Measurements from ENCODE around the gene KCNQ1. TPM values are rescaled to one million over a fixed set of nuclear protein-coding genes. Genes with fewer than 3 reads are reported as not detected.
A peak's percentile ranks its signal among the peaks of the same experiment; 100 is the strongest.

The KCNQ1 gene
- total RNA-seq, 1 donor from 2014 or later = 43.0 TPM

DNA sequence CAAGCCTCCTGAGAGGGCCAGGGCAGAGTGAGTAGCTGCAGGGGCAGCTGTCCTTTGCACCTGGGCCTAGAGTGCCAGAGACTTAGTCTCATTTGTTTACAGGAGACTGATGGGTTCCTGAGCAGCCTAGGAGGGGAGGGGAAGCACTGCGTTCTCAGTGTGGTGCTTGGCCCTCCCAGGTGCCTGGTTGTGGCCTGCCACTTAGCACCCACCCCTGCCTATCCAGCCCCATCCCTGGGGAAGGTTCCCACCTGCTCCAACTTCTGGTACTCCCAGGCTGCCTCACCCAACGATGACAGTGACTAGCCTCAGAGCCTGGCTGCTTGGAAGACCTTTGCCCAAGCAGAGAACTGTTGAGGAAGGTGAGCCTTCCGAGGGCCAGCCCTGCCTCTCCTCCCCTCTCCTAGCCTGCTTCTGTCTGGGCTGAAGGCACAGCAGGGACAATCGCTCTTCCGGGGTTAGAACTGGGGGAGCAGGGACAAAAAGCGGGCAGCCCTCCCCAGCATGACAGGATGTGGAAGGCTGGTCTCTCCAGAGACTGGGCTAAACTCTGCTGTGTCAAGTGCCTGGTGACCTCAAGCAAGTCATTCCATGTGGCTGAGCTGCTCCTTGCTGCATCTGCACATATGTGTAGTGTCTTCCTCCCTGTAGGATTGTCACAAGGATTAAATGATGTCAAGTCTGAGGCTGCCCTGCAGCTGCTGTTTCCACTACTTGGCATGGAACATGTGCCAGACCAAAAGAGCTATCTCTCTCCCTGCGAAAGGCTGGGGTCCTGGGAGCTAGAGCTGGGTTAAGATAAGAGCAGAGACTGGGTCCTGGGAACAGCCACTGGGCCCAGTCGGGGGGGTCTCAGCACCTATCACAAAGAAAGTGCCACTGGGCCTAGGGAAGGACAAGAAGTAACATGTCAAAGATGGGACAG lies 245.1 kb downstream of the KCNQ1 start:
- intact Hi-C loops (cut with DNase I) = loop anchor here (10.0 kb wide), 1 partner anchor 195 kb away; the partner anchor contains the start of gene CDKN1C
- DNase-seq (ENCODE audit: low spot score) = peak; percentile 60

GRCh38 chr11:2690596-2691354 lies 246.0 kb downstream of the KCNQ1 start:
- peak; percentile 50 for DNase-seq (ENCODE audit: low spot score)
- intact Hi-C loops (cut with DNase I) = loop anchor here (10.0 kb wide), 1 partner anchor 194 kb away; the partner anchor contains the start of gene CDKN1C

- intact Hi-C loops (cut with DNase I) = loop anchor here (10.0 kb wide), 1 partner anchor 193 kb away; the partner anchor contains the start of gene CDKN1C
- peak; percentile 44 for DNase-seq (ENCODE audit: low spot score)
Measured at GRCh38 chr11:2691355-2691761, 246.6 kb downstream of the KCNQ1 start.

GRCh38 chr11:2691991-2692875 lies 247.4 kb downstream of the KCNQ1 start:
- peak; percentile 55 for DNase-seq (ENCODE audit: low spot score)
- intact Hi-C loops (cut with DNase I) = loop anchor here (10.0 kb wide), 1 partner anchor 193 kb away; the partner anchor contains the start of gene CDKN1C

DNA sequence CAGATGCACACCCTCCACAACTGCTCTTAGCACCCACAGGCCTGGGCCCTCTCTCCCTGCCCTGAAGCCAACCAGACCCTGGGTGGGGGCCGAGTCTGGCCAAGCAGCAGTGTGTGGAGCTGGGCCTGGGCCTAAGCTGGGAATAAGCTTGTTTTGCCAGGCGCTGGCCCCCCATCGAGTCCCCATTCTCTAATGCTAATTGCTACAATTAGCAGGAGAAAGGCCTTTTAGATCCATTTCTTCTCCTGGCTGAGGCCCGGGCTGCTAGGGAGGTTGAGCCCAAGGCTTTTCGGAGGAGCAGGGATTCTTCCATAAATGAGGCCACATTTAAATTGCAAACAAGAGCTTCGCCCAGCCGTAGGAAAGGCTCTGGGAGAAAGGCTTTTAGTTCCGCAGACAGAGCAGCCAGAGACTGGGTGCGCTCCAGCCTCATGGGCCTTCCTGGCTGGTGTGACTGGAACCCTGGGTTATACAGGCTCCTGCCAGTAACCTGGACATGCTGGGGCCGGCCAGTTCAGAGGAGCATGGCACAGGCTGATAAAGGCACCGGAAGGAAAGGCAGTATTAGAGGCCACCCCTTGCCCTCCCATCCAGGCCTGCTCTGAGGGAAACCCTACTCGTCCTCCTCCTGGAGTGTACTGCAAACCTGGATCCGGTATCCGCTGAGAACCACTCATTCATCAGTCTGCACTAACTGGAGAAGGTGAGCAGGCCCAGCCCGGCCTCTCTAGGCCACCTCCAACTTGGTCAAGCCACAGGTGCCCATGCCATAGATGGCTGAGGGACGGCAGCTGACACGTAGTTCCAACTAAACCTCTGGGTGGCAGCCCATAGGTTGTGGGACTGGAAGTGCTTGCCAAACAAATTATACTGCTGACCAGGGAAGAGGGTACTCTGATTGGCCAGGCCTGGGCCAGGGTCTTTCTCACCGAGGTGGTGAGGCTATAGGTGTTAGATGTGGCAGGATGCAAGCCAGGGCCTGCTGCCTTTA lies 248.8 kb downstream of the KCNQ1 start:
- intact Hi-C loops (cut with DNase I) = loop anchor here (10.0 kb wide), 1 partner anchor 191 kb away; the partner anchor contains the start of gene CDKN1C
- DNase-seq (ENCODE audit: low spot score) = peak; percentile 72

DNA sequence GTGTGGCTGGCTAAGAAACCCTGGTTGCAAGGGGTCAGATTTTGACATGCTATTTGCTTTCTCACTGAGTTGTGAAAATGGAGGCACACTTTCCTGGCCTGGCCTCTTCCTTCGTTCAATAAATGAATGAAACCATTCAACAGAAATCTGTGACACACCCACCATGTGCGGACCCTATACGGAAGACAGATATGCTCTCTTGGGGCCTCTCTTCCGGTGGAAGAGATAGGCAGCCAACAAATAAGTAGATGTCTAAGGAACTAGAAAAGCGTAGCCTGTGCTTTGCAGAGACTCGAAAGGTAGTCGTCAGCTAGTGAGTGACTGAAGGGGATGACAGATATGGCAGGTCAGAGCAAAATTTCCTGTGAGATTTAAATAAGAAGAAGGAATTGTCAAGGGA lies 249.7 kb downstream of the KCNQ1 start:
- intact Hi-C loops (cut with DNase I) = loop anchor here (10.0 kb wide), 1 partner anchor 190 kb away; the partner anchor contains the start of gene CDKN1C
- DNase-seq (ENCODE audit: low spot score) = no peak

DNA sequence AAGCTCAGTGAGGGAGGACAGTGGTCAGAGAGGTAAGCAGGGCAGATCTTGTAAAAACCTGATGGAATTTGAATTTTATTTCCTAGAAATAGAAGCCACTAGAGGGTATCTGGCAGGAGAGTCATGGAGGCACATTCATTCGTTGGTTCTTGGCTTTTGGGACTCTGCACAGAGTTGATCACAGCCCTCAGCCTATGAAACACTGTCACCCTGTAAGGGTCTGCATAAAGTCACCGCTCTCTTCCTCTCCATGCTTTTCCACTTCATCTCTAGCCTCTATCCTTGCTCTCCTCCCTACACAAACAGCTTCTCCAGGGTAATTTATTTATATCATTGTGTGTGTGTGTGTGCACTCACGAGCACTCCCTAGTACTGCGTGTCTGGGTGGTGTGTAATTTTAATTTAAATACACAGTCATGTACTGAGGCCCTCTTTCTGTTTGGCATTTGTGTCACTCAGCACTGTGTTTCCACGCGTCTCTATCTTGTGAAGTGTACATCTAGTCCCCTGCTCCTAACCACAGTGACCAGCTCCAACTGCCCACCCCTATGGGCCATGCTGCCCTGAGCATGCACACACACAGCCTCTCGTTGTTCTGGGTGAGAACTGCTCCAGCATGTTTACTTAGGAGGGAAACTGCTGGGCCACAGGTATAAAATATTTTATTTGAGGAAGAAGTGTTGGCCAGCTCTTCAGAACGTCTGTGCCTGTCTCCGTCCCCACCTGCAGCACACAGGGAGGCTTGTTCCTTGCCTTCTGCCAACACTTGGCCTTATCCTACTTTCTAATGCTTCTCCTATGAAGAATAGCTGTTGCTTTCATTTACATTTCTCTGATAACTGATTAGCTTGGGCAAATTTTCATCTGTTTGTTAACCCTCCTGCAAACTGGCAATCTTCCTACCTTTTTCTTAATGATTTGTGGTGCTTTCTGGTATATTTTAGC lies 250.5 kb downstream of the KCNQ1 start:
- intact Hi-C loops (cut with DNase I) = loop anchor here (10.0 kb wide), 1 partner anchor 190 kb away; the partner anchor contains the start of gene CDKN1C
- peak; percentile 50 for DNase-seq (ENCODE audit: low spot score)

DNA sequence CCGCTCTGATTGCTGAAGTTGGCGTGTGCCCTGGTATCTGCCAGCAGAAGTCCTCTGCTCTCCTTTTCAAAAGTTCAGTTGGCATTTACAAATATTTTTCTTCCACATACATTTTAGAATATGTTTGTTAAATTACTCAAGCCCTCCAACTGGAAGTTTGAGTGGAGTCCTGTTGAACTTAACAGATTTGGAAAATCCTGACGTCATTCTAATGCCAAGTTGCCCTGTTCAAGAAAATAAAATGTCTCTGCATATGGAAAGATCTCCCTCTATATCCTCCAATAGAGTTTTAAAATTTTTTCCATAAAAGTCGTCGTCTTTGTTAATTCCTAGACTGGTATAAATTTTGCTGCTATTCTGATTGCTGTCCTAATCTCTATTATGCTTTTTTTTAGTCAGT lies 251.6 kb downstream of the KCNQ1 start:
- no peak for DNase-seq (ENCODE audit: low spot score)
- intact Hi-C loops (cut with DNase I) = loop anchor here (10.0 kb wide), 1 partner anchor 188 kb away; the partner anchor contains the start of gene CDKN1C

DNA sequence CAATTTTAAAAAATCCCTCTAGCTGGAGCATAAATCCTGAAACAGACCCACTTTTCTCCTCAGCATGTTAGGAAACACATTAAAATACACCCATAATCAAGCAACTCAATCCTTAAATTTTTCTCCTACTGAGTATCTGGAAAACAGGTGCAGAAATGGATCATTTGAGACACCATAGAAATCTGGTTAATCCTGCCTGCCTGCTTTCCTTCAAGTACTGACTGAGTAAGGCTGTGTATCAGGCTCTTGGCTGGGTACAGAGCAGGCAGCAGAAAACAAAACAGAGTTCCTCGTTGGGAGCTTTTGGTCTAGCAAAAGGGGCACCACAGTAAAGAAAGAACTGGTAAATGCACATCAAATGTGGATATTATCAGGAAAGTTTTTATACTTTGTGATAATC lies 253.1 kb downstream of the KCNQ1 start:
- intact Hi-C loops (cut with DNase I) = loop anchor here (10.0 kb wide), 1 partner anchor 187 kb away; the partner anchor contains the start of gene CDKN1C
- DNase-seq (ENCODE audit: low spot score) = no peak

DNA sequence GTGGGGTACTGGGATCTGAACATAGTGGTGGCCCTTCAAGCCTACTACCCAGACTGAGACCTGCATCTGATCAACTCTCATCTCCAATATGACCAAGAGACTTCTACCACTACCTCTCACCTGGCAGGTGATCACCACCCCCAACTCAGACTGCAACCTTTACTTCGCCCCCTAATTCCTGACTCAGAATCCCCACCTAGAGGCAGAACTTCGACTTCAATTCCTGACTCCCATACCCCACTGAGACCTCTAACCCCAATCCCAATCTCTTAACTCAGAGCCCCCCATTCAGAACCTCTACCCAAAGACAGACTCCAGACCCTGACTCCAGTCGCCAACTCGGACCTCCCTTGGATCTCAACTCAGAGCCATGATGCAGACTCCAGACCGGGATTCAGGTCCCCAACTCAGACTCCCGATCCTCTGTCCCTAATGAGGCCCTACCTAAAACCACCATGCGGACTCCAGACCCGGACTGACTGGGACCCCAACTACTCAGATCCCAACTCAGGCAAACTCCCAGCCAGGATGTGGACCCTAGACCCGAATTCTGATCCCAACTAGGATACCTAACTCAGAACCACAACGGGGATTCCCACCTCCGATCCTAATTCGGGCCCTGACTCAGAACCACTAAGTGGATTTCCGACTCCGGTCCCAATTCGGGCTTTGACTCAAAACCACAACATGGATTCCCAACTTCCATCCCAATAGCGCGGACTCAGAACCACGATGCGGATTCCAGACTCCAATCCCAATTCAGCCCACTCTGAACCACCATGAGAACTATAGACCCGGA lies 253.8 kb downstream of the KCNQ1 start:
- intact Hi-C loops (cut with DNase I) = loop anchor here (10.0 kb wide), 1 partner anchor 186 kb away; the partner anchor contains the start of gene CDKN1C
- peak; percentile 72 for DNase-seq (ENCODE audit: low spot score)

DNA sequence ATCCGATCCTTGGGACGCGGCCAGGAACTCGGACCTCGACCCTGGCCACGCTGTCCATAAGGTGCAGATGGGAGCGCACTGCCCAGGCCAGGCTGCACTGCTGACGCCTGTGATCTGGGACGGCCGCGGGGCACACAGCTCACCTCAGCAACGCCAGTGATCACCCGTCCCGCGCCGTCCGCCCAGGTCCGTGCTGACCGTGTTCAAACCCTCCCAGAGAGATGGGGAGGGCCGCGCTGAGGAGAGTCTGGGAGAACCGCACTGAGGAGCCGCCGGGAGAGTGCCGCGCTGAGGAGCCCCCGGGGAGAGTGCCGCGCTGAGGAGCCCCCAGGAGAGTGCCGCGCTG lies 254.3 kb downstream of the KCNQ1 start:
- intact Hi-C loops (cut with DNase I) = loop anchor here (10.0 kb wide), 1 partner anchor 186 kb away; the partner anchor contains the start of gene CDKN1C
- DNase-seq (ENCODE audit: low spot score) = no peak

DNA sequence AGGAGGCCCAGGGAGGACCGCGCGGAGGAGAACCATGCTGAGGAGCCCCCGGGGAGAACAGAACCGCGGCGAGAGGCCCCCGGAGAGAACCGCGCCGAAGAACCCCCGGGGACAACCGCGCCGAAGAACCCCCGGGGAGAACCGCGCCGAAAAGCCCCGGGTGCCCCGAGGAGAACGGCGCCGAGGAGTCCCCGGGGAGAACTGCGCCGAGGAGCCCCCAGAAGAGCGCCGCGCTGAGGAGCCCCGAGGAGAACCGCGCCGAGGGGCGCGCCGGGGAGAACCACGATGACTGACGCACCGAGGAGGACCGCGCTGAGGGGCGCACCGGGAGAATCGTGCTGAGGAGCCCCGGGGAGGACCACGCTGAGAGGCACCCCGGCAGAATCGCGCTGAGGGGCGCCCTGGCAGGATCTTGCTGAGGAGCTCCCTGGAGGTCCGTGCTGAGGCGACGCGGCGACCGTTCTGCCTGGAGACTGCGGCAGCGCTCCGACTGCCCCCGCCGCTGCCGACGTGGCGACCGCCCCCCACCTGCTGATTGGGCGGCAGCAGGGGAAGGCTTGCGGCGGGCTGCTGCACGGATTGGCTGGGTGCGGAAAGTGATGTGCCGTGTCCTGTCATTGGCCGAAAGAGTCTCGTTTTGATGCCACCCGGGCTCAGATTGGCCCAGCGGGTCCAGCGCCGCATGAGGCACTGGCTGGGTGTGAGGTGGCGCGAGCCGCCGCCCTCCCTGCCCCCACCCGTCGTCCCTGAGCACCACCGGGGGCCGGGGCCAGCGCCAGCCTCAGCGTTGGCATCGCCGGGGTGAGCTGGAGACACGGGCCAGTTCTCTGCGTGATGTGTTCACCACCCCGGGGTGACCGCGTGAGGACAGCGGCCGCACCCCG lies 255.0 kb downstream of the KCNQ1 start, which contains the start of gene KCNQ1OT1:
TSS of gene KCNQ1OT1 (minus strand) at position 464 of the 884 bp plus-strand sequence.
- peak; percentile 95 for DNase-seq (ENCODE audit: low spot score)
- intact Hi-C loops (cut with DNase I) = loop anchor here (10.0 kb wide), 1 partner anchor 185 kb away; the partner anchor contains the start of gene CDKN1C

GRCh38 chr11:2700415-2701211 lies 255.8 kb downstream of the KCNQ1 start:
- DNase-seq (ENCODE audit: low spot score) = peak; percentile 85
- intact Hi-C loops (cut with DNase I) = no loop called here

DNA sequence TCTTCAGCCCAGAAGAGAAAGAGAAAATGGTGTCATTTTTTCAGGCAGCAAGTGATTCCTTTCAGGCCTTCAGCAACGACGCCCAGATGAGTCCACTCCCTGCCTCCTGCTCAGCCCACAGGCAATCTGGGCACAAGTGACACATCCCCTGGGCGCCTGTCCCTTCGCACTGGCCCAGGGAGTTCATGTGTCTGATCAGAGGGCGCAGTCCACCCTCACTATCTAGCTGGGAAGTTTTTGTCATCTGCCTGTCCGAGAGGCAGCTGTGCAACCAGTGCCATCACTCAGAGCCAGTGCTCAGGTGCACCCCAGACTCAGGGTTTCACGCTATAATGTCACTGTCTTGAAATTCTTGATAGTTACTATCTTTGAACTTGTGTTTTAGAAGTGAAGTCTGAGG lies 256.4 kb downstream of the KCNQ1 start:
- intact Hi-C loops (cut with DNase I) = no loop called here
- DNase-seq (ENCODE audit: low spot score) = peak; percentile 35

Data from cardiac septum (tissue), 1 donor.